Measurements from ENCODE around the gene KLF5. TPM values are rescaled to one million over a fixed set of nuclear protein-coding genes. Genes with fewer than 3 reads are reported as not detected.

Gene KLF5
- total RNA-seq, 1 experiment from 2014 or later, result 39.6 TPM

Small RNAs within 50 kb of the gene (small RNA-seq; reads per million reads assigned to genes)
- 0 reads per million in 2 experiments for gene RNU6-66P
